Measurements from ENCODE around the gene PALLD.

The PALLD gene

GRCh38 chr4:168604496-168605373 lies 107.9 kb downstream of the PALLD start:
- Mint-ChIP-seq H3K27me3 (peaks cover 3% of the 10 kb centered on the region), H3K9me3 (no peaks in the 10 kb centered on the region), H3K4me3 (no peak overlapping the region), H3K4me1 (no peaks in the 10 kb centered on the region), H3K36me3 (no peaks in the 10 kb centered on the region), H3K27ac (no peak overlapping the region)

DNA sequence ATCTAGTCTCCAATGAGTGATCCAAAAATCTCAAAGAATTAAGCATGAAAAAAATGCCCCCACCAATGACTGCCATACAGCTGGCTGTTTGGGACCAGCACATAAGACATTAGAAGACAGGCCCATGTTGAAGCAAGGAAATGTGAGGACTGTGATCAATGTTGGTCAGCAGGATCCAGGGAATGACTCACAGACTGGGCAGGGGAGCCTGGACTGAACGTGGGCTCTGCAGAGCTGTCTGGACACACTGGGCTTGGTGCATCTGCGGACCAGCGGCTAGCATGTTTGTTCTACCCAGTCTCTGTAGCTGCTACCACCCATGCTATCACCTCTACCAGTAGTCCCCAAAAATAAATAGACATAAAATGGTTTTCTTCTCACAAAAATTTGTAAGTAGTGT lies 108.6 kb downstream of the PALLD start:
- Mint-ChIP-seq H3K4me3 (no peak overlapping the region), H3K9me3 (no peaks in the 10 kb centered on the region), H3K36me3 (no peaks in the 10 kb centered on the region), H3K27ac (no peak overlapping the region), H3K27me3 (peaks cover 3% of the 10 kb centered on the region), H3K4me1 (no peaks in the 10 kb centered on the region)

DNA sequence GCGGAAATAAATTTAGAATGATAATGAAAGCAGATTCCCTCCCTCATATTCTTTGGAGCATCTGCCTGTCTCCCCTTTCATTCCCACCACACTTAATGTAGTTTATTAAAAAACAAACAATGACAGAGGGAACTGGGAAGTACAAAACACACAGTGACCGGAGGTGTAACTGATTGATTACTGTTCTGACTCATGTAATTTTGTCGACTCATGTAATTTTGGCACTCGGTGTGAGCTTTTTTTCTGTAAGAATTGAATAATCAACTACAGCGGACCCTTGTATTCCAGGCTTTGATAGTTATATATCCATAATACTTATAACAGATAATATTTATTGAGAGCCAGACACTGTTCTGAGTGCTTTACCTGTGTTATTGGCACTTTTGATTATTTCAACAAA lies 110.4 kb downstream of the PALLD start:
- H3K9me3 Mint-ChIP-seq: no peaks in the 10 kb centered on the region
- H3K27me3 Mint-ChIP-seq: peaks cover 1% of the 10 kb centered on the region
- no peak overlapping the region for H3K4me3 Mint-ChIP-seq
- H3K4me1 Mint-ChIP-seq: no peaks in the 10 kb centered on the region
- no peak overlapping the region for H3K27ac Mint-ChIP-seq
- no peaks in the 10 kb centered on the region for H3K36me3 Mint-ChIP-seq

DNA sequence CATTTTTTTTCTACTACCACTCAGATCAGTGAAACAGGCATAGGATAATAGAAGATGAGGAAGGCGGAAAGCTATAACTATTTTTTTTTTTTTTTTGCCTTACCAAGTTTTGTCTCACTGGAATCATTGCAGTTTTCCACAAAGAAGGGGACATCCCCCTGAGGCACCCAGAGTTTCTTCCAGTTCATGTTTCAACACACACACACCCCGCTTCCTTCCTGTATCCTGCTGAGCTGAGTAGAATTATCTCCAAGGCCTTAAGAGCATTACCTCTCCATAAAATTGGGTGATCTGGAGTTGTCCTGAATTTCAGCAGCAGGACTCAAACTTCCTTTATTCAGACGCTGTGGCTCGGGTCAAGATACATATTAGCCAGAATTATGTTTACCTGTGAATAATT lies 111.9 kb downstream of the PALLD start:
- Mint-ChIP-seq H3K9me3 (no peaks in the 10 kb centered on the region), H3K36me3 (no peaks in the 10 kb centered on the region), H3K4me3 (no peak overlapping the region), H3K27ac (no peak overlapping the region), H3K4me1 (no peaks in the 10 kb centered on the region), H3K27me3 (peaks cover 1% of the 10 kb centered on the region)

DNA sequence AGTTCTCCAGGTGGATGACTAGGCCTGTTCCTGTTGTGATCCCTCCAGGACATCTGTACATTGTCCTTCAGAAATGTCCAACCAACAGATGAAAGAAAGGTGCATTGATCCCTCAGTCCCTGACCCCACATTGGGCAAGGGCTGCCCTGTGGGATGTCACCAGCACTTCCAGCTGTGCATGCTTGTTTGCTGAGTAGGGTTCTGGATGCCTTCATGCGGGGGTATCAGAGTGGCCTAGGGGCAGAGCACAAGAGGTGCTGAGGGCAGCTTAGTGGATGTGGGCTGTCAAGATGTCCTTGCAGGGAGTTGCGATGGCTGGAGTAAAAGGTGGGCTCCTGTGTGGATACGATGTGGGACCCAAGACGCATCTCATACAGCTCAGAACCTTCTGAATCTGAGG lies 112.5 kb downstream of the PALLD start:
- Mint-ChIP-seq H3K27me3 (peaks cover 1% of the 10 kb centered on the region), H3K27ac (no peak overlapping the region), H3K36me3 (no peaks in the 10 kb centered on the region), H3K9me3 (no peaks in the 10 kb centered on the region), H3K4me1 (no peaks in the 10 kb centered on the region), H3K4me3 (no peak overlapping the region)

- no peak overlapping the region for H3K4me3 Mint-ChIP-seq
- H3K9me3 Mint-ChIP-seq: no peaks in the 10 kb centered on the region
- H3K4me1 Mint-ChIP-seq: no peaks in the 10 kb centered on the region
- H3K27ac Mint-ChIP-seq: no peak overlapping the region
- H3K27me3 Mint-ChIP-seq: peaks cover 1% of the 10 kb centered on the region
- no peaks in the 10 kb centered on the region for H3K36me3 Mint-ChIP-seq
Measured at GRCh38 chr4:168610911-168611530, 114.2 kb downstream of the PALLD start.

DNA sequence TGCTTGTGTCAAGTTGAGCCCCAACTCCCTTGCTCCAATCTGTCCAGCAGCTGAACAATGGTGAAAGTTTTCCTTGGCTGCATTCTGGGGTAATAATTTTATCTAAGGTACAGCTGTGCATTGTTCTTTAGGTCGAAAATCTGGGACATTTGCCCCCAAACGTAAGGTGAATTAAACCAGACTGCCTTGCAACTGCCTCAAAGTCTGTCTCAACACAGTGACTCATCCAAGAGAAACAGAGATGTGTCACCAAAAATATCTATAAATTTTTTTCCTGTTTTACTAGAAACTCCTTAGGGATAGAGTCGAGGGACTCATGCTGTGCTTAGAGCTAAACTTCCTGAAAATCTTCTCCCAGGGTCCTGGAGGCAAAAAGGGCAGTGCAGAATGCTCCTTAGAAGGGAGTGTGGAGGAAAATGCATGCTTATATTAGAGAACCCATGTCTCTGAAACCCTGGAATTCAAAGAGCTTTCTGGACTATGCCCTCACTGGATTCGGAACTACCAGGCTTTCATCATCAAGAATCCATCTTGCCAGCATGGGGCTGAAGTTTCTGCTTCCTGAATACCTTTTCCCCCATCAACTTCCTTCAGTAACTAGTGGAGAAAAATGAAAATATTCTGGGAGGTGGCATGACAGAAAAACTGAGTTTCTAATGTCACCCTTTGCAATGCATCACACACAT lies 115.7 kb downstream of the PALLD start:
- H3K4me3 Mint-ChIP-seq: no peak overlapping the region
- no peaks in the 10 kb centered on the region for H3K36me3 Mint-ChIP-seq
- H3K27ac Mint-ChIP-seq: no peak overlapping the region
- no peaks in the 10 kb centered on the region for H3K9me3 Mint-ChIP-seq
- H3K27me3 Mint-ChIP-seq: peaks cover 1% of the 10 kb centered on the region
- H3K4me1 Mint-ChIP-seq: no peaks in the 10 kb centered on the region

DNA sequence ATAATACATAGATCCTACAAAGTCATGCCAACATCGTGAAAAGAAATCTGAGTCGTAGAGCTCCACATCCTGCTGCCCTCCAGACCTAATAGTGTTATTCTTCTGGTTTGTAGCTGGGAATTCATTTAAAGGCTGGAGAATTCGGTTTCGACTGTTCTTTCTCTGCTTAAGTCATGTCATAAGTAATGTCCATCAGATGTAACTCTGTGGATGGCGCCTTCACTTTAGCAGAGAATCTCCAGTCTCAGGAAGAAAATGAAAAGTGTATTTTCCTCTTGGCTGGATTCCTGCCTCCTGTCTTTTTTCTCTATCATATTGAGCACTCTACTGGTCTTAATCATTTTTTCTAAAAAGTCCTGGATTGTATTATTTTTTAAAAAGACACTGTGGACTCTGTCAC lies 117.0 kb downstream of the PALLD start:
- Mint-ChIP-seq H3K4me1 (no peaks in the 10 kb centered on the region), H3K9me3 (no peaks in the 10 kb centered on the region), H3K4me3 (no peak overlapping the region), H3K36me3 (no peaks in the 10 kb centered on the region), H3K27me3 (peaks cover 2% of the 10 kb centered on the region), H3K27ac (no peak overlapping the region)

GRCh38 chr4:168614281-168615057 lies 117.6 kb downstream of the PALLD start:
- Mint-ChIP-seq H3K4me3 (no peak overlapping the region), H3K4me1 (no peaks in the 10 kb centered on the region), H3K36me3 (no peaks in the 10 kb centered on the region), H3K27ac (no peak overlapping the region), H3K9me3 (no peaks in the 10 kb centered on the region), H3K27me3 (peaks cover 5% of the 10 kb centered on the region)

DNA sequence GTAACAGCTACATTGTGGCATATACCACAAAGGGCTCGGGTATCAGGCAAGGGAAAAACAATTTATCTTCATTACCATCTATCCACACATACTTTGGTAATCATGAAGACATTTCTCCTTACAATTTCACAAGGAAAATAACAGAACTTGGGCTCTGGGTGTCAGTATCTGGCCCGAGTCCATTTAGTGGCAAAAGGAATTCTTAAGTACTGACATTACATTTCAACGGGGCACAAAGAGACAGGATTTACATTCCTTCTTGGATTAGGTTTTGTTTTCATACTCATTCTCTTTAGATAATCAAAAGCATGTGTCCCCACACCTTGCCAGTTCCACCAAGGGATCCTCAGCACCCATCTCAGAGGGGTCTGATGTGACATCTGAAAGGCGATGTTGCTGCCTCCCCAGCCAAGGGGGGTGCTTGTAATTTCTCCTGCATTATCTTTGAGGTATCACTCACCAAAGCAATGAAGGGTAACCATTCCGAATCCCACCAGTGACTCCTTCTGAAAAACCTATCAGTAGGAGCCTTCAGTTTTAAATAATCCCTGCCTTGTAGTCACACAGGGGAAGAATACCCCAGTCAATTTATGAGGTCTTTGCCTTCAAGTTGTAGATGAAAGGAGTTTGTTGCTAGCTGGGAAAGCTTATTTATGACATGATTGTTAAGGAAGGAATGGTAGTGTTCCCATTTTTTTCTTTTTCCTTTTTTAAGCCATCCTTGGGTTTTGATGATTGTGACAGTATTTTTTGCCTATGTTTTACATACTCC lies 118.6 kb downstream of the PALLD start:
- no peaks in the 10 kb centered on the region for H3K4me1 Mint-ChIP-seq
- H3K9me3 Mint-ChIP-seq: no peaks in the 10 kb centered on the region
- H3K27ac Mint-ChIP-seq: no peak overlapping the region
- H3K36me3 Mint-ChIP-seq: no peaks in the 10 kb centered on the region
- H3K4me3 Mint-ChIP-seq: no peak overlapping the region
- peaks cover 5% of the 10 kb centered on the region for H3K27me3 Mint-ChIP-seq

DNA sequence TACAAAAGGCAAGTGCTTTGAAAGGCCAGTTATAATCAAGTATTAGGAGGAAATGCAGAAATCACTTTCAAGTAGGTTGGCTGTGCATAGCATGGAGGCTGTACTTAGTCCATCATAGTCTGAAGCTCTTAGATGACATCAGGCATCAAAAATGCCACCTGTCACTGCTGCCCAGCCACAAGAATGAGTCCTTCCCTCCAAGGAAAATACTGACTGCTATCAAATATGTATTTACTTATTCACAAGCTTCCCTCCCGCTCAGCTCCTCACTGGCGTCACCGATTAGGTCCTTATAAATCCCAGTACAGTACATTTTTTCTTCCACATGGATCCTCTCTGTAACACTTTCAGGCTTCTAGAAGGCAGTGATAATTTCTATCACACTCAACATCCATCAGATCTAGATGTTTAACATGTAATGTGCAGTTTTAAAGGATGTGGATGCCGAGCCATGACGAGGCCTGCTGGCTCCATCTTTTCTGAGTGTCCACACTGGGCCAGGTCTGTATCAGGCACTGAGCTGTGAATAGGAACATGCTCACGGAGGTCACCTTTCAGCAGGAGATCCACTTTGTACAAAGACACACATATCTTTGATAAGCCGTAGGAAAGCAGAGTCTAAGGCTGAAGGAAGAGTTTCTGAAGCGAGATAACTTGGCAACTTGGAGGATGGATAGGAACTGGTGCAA lies 121.9 kb downstream of the PALLD start:
- Mint-ChIP-seq H3K9me3 (no peaks in the 10 kb centered on the region), H3K27me3 (peaks cover 23% of the 10 kb centered on the region), H3K36me3 (no peaks in the 10 kb centered on the region), H3K4me3 (no peak overlapping the region), H3K4me1 (no peaks in the 10 kb centered on the region), H3K27ac (no peak overlapping the region)

DNA sequence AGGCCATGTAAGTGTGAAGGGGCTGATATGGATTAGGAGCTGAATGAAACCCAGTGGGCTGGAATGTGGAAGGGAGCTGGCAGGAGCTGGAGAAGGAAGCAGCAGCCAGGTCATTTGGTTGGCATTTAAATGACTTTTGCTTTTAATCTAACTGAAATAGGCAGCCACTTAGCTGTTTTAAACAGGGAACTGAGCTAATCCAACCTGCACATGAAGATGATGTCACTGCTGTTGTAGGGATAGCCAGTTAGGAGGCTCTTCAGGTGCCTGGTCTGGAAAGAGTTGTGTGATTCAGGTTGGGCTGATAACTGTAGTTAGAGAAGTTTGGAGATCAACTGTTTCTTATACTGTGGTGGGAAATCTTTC lies 122.4 kb downstream of the PALLD start:
- no peak overlapping the region for H3K27ac Mint-ChIP-seq
- H3K9me3 Mint-ChIP-seq: no peaks in the 10 kb centered on the region
- no peaks in the 10 kb centered on the region for H3K36me3 Mint-ChIP-seq
- no peaks in the 10 kb centered on the region for H3K4me1 Mint-ChIP-seq
- H3K4me3 Mint-ChIP-seq: no peak overlapping the region
- H3K27me3 Mint-ChIP-seq: peaks cover 25% of the 10 kb centered on the region

DNA sequence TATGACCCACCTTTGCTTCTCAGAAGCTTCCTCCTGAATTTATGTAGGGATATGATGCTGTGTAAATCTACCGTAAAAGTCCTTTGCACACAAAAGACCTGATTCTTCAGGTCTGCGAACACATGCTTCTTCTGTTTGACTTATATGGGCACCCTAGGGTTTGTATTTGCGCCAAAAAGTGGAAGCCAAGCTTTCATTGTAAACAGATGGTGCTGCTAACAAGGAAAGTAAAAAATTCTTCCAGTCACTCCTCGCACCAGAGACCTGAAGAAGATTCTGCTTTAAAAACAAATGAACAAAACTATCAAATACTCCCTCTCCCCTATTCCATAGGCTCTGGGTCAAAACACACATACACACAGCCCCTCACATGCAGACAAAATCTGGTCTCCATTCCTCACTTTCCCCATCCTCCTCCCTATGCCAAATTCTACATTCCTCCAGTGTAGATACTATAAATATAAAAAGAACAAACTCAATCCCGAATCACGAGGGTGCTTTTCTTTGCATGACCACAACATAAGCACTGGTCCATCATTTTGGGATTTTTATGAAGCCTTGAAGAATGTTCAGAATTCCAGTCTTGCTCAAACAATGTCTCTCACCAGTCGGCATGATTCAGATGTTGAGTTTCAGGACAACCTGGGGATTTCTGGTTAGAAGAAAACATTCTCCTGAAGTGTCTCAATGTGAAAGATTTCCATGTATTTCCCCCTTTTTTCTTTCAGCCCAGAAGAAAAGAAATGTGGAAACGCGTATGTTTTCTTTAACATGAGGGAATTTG lies 125.1 kb downstream of the PALLD start:
- H3K27ac Mint-ChIP-seq: no peak overlapping the region
- no peaks in the 10 kb centered on the region for H3K36me3 Mint-ChIP-seq
- no peak overlapping the region for H3K4me3 Mint-ChIP-seq
- peaks cover 27% of the 10 kb centered on the region for H3K27me3 Mint-ChIP-seq
- no peaks in the 10 kb centered on the region for H3K9me3 Mint-ChIP-seq
- H3K4me1 Mint-ChIP-seq: no peaks in the 10 kb centered on the region

DNA sequence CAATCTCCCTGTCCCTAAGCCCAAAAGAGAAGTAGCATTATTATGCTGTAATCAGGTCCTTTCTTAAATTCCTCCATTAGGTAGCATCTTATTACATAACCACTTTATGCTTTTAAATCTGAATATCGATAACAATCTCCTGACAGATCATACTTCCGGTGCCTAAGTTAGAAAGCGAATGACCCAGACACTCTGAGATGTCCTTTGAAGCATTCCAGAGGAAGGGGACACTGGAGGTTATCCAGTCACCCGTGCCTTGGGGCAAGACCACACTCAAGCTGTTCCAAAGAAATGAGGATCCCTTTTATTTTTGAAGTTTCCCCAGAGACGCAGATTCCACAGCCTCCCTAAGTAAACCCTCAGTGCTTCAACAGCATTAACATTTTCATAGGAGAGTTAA lies 125.7 kb downstream of the PALLD start:
- H3K27me3 Mint-ChIP-seq: peaks cover 27% of the 10 kb centered on the region
- H3K27ac Mint-ChIP-seq: no peak overlapping the region
- H3K36me3 Mint-ChIP-seq: no peaks in the 10 kb centered on the region
- H3K4me1 Mint-ChIP-seq: no peaks in the 10 kb centered on the region
- H3K9me3 Mint-ChIP-seq: no peaks in the 10 kb centered on the region
- no peak overlapping the region for H3K4me3 Mint-ChIP-seq

Measured in activated naive CD4-positive, alpha-beta T cell treated with anti-CD3 and anti-CD28 coated beads, Interleukin-2, amount 50 U/mL, for 24 hours (primary cell).